BJ (cell line): ENCODE measurements around the gene MYO5C. TPM values are rescaled to one million over a fixed set of nuclear protein-coding genes. Genes with fewer than 3 reads are reported as not detected.

ENCODE experiments used
- CTCF ChIA-PET: fragments of 350-600 bp; formaldehyde crosslinking; extraction: SDS; loops from one replicate; lab custom pipeline; 2021; ENCODE audit warnings: antibody characterized with exemption, inconsistent platforms; lab: Yijun Ruan, JAX
- POLR2A ChIA-PET: fragments of 300-600 bp; sonication (Branson Sonifier 250); formaldehyde crosslinking; extraction: SDS; loops from one replicate; lab custom pipeline; 2021; ENCODE audit warnings: antibody characterized with exemption; lab: Charles Lee
- DNase-seq: peaks from one replicate; pipeline ENCODE4 v3.0.0-alpha.2; 2011; ENCODE audit warnings: low read depth
- H3K27me3 ChIP-seq: 2 replicates; pipeline ENCODE4 v1.6.0; 2011; ENCODE audit warnings: low read length; ENCODE audit not compliant: control insufficient read depth, insufficient read depth
- H3K36me3 ChIP-seq: 2 replicates; pipeline ENCODE4 v1.5.1; 2011; ENCODE audit warnings: low read length; ENCODE audit not compliant: control insufficient read depth, insufficient read depth
- H3K4me3 ChIP-seq: 2 replicates; pipeline ENCODE4 v1.5.1; 2011; ENCODE audit warnings: low read depth, mild to moderate bottlenecking, control low read depth, low read length
- polyA plus RNA-seq: library from polyadenylated mRNA; depleted of rRNA; stranded (reverse); fragments of >200 nt; gene quantifications from 2 replicates; pipeline ENCODE4 v1.2.3, GENCODE V29; 2011
- TF ChIP-seq, protein P1 (sequence below): IDR thresholded peaks from 2 replicates; pipeline ENCODE4 v1.5.1; 2011; ENCODE audit warnings: low read depth, mild to moderate bottlenecking, control low read depth, inconsistent platforms, low read length, moderate library complexity; ENCODE audit not compliant: insufficient read depth

MYO5C gene
- polyA plus RNA-seq, 1 experiment: 0.13 TPM

DNA sequence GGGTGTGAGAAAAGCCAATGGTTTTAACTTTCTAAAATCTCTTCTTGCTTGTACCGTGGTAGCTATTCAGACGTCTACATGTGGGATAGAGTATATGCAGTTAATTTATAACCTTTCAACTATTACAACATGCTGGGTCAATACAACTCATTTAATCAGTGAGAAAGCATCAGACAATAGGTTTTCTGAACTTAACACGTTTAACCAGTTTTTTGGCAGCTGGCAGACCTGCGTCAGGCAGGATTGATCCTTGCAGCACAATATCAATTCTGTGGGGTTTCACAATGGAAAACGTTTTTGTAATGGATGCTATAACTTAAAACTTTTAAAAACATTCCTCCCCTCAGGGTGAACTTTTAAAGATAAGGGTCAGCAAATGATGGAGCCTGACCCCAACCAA, 110.9 kb downstream of the MYO5C start:
- no peak overlapping the region for H3K4me3 ChIP-seq
- POLR2A ChIA-PET: no interaction called here
- CTCF ChIA-PET: interaction anchor here (1.4 to 3.7 kb wide), 7 partner anchors 9 to 46 kb away, joined by 4 to 29 read pairs (median 10); no protein-coding TSS in a partner anchor
- H3K27me3 ChIP-seq: no peaks in the 10 kb centered on the region
- H3K36me3 ChIP-seq: no peaks in the 10 kb centered on the region
- no peak for DNase-seq
- TF ChIP-seq, protein P1, sequence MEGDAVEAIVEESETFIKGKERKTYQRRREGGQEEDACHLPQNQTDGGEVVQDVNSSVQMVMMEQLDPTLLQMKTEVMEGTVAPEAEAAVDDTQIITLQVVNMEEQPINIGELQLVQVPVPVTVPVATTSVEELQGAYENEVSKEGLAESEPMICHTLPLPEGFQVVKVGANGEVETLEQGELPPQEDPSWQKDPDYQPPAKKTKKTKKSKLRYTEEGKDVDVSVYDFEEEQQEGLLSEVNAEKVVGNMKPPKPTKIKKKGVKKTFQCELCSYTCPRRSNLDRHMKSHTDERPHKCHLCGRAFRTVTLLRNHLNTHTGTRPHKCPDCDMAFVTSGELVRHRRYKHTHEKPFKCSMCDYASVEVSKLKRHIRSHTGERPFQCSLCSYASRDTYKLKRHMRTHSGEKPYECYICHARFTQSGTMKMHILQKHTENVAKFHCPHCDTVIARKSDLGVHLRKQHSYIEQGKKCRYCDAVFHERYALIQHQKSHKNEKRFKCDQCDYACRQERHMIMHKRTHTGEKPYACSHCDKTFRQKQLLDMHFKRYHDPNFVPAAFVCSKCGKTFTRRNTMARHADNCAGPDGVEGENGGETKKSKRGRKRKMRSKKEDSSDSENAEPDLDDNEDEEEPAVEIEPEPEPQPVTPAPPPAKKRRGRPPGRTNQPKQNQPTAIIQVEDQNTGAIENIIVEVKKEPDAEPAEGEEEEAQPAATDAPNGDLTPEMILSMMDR: no peak

DNA sequence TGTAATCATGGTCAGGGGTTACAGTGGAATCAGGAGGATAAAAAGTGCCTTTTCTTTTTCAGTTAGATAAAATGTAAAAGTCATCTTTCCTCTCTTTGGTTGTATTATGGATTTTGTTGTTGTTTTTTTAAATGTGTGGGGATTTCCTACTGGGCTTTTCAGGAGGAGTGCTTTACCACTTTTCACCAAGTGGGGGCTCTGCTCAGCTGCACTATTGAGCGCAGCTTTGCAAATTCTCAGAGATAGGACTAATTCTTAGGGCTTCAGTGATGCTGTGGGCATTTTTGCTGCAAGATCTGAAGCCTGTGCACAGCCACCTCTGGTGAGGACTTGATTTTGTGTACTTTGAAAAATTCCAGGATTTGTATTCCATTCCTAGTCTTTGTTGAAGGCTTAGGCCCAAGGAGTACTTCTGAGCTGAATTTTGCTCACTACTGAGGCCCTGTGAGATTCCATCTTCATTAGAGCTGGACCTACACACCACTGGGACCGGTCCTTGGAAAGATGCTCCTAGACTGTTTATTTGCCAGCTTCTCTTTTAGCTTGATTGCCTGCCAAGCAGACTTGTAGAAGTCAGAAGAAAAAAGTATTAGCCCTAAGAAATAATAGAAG, 111.9 kb downstream of the MYO5C start:
- TF ChIP-seq, protein P1: peak; percentile 80
- no peaks in the 10 kb centered on the region for H3K36me3 ChIP-seq
- ChIA-PET POLR2A (no interaction called here), CTCF (interaction anchor here (0.7 to 3.7 kb wide), 14 partner anchors 9 to 104 kb away, joined by 3 to 29 read pairs (median 4); no protein-coding TSS in a partner anchor)
- no peak for DNase-seq
- no peaks in the 10 kb centered on the region for H3K27me3 ChIP-seq
- H3K4me3 ChIP-seq: no peak overlapping the region

DNA sequence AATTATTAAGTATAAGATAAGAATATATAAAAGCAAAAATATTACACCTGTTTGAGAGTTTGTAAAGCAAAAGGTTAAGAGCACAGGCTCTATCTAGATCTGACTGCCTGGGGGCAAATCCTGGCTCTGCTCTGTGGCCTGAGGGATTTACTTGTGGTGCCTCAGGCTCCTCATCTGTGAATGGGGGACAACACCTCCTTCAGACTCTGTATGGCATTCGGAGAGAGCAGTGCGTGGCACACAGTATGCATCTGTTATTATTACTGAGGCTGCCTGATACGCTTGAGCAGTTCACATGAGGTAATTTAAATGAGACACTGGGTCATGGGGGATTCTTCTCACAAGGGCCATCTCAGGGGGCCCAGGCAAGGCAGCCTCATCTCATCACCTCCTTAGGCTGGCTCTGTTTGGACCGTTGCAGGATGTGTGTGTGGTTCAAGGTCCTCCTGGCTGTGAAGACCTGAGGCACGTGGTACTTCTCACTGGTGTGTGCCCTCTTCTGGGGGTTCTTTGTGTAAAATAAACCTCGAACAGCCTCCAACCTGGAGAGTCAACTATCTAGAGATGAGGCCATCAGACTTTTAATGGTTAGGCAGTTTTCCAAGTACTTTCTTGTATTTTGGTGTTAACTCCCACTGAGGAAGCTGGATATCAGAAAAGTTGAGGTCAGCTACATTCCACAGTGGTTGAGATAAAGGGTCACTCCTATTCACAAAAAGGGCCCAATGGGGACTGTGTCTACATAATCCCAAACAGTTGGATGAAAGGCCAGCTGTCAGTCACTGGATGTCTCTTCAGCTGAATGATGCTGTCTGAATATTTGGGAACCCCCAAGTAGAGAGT, 113.4 kb downstream of the MYO5C start:
- Histone ChIP-seq H3K36me3 (no peaks in the 10 kb centered on the region; the same call in 1 of the 2 replicates), H3K4me3 (no peak overlapping the region), H3K27me3 (no peaks in the 10 kb centered on the region)
- DNase-seq: no peak
- POLR2A ChIA-PET: no interaction called here
- CTCF ChIA-PET: interaction anchor here (0.7 to 3.7 kb wide), 6 partner anchors 12 to 45 kb away, joined by 3 to 29 read pairs (median 8); no protein-coding TSS in a partner anchor
- TF ChIP-seq, protein P1: no peak

DNA sequence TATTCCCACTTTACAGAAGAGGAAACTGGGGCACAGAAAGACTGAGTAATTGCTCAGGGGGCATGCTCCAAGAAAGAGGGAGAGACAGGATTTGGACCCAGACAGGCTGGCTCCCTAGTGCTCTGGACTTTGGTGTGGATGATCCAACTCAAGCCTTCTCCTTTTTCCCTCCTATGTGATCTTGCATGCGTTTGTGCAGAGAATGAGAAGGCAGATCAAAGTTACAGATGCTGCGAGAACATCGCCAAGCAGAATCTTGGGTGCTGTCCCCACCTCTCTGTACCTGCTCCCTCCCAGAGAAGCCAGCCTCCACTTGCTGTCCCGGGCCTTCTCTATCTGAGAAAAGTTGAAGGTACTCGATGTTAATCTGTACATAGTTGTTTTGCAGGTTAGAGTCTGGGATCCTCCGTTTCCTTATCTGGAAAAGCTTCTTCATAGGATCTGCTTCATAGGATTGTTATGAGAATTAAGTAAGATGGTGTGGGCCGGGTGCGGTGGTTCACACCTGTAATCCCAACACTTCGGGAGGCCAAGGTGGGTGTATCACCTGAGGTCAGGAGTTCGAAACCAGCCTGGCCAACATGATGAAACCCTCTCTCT, 114.7 kb downstream of the MYO5C start:
- ChIA-PET CTCF (interaction anchor here (1.0 to 2.5 kb wide), 2 partner anchors 40 to 47 kb away, joined by 3 to 12 read pairs; no protein-coding TSS in a partner anchor), POLR2A (no interaction called here)
- TF ChIP-seq, protein P1: no peak
- Histone ChIP-seq H3K4me3 (no peak overlapping the region; the same call in 1 of the 2 replicates), H3K27me3 (no peaks in the 10 kb centered on the region), H3K36me3 (no peaks in the 10 kb centered on the region; the same call in 1 of the 2 replicates)
- DNase-seq: no peak
